Mesenteric fat pad (tissue), 1 donor: ENCODE measurements around the gene C9orf50. TPM values are rescaled to one million over a fixed set of nuclear protein-coding genes. Genes with fewer than 3 reads are reported as not detected.
"Not testable (repeated sequence)": the region's sequence is repeated elsewhere in the genome, so short reads cannot be mapped to it uniquely, and the experiment has no call there.

Experiments used
- DNase-seq: peaks from one replicate; pipeline ENCODE4 v3.0.0-alpha.2; 2020; ENCODE audit warnings: low spot score
- total RNA-seq: library from RNA; stranded (reverse); fragmentation: NEBNext Ultra II Directional; extraction: Animal tissue kit (Norgen Biotek cat#: 25700); gene quantifications from one replicate; pipeline ENCODE4 v1.2.1, GENCODE V29; 2021
- donor health status: DM: yes; HTN: yes; CAD: no.

Gene C9orf50
- total RNA-seq, 1 donor from 2014 or later: not detected

- DNase-seq: no peak
Observed at GRCh38 chr9:129594632-129595031, 26.3 kb downstream of the C9orf50 start.

DNA sequence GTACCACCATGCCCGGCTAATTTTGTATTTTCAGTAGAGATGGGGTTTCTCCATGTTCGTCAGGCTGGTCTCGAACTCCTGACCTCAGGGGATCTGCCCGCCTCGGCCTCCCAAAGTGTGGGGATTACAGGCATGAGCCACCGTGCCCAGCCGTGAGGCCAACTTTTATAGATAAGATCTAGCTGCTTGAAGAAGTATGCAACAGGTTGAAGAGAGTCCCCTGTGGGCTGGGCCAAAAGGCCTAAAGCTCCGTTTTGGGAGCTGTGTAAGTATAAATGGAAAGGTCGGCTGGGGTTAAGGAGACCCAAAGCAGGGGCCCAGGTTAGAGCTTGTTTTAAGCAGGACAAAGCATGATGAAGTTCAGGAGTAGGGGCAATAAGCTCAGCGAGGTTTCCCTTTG is 28.1 kb downstream of the C9orf50 start:
- DNase-seq: not testable (repeated sequence)

DNA sequence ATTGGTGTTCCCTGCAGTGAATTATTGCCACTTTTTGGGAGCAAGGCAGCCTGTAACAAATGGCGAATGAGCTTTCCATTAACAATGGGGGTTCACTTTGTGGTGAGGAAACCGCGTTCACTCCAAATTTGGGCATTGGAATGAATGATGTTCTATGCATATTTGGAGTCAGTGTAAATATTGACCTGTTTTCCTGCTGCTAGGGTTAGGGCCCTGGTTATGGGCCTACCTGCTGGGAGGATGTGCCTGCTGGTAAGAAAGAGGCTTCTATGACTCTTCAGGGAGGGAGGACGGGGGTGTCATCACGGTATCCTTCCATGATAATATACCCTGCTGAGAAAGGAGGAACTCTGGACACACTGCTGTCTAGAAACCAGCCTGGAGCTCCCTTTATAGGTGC is 29.0 kb downstream of the C9orf50 start:
- DNase-seq: no peak

- DNase-seq: no peak
Observed at GRCh38 chr9:129590466-129590865, 30.4 kb downstream of the C9orf50 start.

DNA sequence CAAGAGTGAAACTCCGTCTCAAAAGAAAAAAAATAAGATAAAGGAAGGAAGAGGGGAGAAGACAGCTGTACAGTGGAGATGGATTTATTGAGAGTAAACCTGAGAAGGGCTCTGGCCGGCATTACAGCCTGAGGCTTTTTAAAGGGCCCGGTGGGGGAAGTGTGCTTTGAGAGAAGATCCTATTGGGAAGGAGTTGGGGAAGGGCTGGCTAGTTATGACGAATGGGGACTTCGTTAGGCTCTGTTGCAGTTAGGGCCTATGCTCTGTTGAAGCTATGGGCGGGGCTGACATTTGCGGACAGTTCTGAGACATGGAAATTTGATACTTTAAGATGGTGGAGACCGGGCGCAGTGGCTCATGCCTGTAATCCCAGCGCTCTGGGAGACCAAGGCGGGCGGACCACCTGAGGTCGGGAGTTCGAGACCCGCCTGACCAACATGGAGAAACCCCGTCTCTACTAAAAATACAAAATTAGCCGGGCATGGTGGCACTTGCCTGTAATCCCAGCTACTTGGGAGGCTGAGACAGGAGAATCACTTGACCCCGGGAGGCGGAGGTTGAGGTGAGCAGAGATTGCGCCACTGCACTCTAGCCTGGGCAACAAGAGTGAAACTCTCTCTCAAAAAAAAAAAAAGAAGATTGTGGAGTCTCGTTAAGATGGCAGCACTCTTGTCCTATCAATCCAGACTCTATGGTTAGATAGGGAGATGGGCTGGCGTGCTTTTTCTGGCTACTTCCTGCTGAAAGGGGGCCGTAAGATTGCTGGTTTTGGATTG is 33.2 kb downstream of the C9orf50 start:
- DNase-seq: no peak

- DNase-seq: no peak
Observed at GRCh38 chr9:129586685-129587084, 34.2 kb downstream of the C9orf50 start.

DNA sequence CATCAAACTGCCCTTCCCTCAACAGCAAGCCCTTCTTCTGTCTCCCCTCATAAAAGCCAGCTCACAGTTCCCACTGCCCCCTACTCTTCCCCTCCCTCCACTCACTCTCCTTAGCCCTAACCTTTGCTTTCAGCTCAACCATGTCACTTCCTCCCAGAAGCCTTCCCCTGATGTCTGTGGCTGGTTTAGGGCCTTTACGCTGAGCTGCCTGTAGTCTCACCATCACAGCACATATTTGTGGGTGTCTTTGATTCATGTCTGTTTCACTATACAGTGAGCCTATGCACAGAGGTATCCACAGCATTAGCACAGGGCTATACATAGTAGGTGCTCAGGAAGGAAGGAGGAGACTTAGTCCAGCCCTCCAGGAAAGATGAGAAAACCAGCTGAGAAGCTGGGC is 34.7 kb downstream of the C9orf50 start:
- no peak for DNase-seq

DNA sequence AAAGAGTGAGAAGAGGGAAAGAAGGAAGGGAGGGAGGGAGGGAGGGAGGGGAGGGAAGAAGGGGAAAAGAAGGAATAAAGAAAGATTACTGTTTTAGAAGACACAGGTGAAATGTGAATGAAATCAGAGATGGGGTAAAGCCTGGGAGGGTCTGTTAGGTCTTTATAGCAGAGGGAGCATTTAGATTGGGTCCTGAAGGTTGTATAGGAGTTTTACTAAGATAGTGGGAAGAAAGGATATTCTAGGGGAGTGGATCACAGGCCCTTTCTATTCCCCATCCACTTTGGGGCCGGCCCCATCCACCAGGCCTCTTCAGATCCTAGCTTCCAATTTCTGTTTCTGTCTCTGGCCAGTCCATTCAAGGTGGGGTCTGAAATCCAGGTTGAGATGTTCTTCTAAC is 35.5 kb downstream of the C9orf50 start:
- DNase-seq: no peak

GRCh38 chr9:129584136-129584535 is 36.8 kb downstream of the C9orf50 start:
- no peak for DNase-seq

DNA sequence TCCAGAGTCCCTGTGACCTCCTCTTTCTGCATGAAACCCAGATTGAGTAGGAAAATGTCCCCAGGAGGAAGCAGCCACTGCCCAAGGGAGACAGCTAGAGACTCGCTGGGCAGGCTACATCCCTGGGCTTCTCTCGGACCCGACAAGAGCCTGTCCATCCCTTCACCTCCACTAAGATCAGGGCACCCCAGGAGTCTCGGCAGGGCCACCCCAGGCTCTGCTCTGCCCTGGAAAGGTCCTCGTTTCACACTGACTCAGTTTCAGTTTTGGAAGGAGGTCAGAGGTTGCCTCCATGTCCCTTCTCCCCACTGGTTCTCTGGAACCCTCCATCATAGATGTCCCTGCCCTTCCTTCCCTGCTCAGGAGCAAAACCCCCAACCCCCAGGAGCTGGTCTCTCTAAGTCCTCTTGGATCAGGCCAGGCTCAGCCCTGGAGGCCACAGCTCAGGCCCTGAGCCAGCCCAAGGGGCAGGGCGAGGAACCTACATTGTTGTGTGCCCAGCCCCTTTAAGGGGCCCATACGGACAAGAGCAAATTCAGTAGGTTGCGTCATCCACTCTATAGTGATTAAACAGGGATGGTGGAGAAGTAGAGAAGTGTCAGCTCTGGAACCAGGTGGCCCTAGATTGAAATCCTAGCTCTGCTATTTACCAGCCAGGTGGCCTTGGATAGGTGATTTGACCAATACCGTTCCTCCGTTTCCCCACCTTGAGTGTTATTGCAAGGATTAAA is 37.4 kb downstream of the C9orf50 start:
- no peak for DNase-seq

- DNase-seq: no peak
Observed at GRCh38 chr9:129582855-129583254, 38.0 kb downstream of the C9orf50 start.

- no peak for DNase-seq
Observed at GRCh38 chr9:129581505-129582189, 39.3 kb downstream of the C9orf50 start.

DNA sequence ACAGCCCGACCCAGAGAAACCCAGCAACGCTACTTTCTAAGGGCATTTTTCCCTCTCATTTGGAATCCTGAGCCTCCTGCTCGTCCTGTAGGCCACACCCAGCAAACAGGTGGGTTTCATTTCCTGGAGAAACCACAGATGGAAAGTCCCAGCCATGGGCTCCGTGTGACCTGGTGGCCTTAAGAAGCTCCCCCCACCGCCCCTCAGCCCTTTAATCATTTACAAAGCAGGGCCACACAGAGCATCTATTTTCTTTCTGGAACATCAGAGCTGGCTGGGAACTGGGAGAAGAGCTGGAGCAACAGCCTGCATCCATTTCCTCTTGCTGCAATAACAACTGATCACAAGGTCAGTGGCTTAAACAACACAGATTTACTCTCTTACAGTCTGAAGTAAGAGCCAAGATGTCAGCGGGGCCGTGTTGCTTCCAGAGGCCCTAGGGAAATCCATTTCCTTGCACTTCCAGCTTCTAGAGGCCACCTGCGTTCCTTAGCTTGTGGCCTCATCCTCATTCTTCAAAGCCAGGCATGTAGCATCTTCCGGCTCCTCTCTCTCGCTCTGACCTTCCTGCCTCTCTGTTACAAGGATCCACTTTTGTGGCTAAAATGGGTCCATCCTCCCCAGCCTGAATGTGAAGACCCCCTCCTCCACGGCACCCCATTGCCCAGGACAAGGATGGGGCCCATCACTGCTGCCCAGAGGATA is 40.5 kb downstream of the C9orf50 start:
- no peak for DNase-seq

- DNase-seq: no peak
Observed at GRCh38 chr9:129579294-129579693, 41.6 kb downstream of the C9orf50 start.

DNA sequence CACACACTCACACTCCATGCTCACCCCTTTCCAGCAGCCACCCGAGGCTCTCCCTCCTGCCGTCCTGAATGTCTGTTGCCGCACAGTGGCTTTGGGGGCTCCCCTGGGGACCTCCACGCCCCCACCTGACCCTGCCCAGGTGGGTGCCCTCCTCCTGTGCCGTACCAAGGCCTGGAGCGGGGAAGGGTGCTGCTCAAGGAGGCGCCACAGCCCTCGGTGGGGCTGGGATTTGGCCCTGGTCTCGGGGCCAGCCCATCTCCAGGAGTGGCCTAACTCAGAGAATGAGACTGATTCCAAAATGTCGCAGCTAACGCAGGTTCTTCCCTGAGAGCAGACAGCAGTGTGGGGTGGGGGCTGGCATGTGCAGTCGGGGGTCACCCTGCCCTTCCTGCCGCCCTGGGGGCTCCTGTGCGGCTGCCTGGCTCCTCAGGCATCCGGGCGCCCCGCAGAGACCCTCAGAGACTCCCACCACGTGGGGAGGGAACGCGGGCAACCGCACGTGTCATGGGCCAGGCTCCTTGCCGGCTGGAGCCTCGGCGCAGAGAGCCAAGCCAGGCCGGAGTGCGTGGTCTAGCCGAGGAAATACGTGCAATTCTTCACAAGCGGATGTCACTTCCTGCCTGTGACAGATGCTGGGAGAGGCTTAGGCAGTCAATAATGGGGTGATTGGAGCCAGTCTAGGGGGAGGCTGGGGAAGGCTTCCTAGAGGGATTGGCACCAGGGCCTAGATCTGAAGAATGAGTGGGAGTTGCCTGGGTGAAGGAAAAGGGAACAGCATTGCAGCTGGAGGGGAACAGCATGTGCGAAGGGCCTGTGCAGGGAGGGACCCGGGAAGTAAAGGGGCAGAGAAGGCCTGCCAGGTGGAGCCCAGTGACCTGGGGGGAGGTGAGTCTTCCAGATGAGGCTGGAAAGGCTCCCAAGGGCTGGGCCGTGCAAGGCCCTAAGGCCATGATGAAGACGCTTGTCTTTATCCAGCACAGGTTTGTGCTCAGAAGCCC is 44.1 kb downstream of the C9orf50 start:
- DNase-seq: no peak

DNA sequence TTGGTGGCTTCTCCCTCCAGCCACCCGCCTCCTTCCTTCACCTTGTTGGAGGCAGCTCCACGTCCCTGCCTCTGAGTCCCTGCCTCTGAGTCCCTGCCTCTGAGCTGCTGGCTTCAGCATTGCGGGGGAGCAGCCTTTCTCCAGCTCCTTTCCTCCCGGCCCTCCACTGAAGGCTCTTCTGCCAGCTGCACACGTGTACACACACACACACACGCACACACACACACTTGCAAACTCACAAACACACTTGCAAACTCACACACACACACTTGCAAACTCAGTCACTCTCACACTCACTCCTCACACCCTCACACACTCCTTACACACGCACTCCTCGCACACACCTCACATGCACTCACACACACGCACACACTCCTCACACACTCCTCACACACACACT is 45.1 kb downstream of the C9orf50 start:
- no peak for DNase-seq

DNA sequence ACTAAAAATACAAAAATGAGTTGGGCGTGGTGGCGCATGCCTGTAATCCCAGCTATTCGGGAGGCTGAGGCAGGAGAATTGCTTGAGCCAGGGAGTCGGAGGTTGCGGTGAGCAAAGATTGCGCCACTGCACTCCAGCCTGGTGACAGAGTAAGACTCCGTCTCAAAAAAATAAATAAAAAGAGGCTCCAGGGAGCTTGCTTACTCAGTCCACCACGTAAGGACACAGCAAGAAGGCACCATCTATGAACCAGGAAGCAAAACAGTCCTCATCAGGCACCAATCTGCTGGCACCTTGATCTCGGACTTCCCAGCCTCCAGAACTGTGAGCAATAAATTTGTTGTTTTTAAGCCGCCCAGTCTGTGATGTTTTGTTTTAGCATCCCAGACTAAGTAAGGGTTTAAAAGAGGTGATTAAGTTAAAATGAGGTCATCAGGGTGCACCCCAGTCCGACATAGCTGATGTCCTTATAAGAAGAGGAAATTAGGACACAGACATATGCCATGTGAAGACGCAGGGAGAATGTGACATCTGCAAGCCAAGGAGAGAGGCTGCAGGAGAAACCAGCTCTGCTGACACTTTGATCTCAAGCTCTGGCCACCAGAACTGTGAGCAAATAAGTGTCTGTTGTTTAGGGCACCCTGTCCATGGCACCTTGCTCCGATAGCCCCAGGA is 45.9 kb downstream of the C9orf50 start:
- DNase-seq: no peak

GRCh38 chr9:129573977-129574376 is 46.9 kb downstream of the C9orf50 start:
- no peak for DNase-seq

GRCh38 chr9:129572517-129572916 is 48.4 kb downstream of the C9orf50 start:
- DNase-seq: no peak

GRCh38 chr9:129572052-129572425 is 48.9 kb downstream of the C9orf50 start:
- no peak for DNase-seq
